GM12878 (cell line): ENCODE data around the gene SH3BGRL2. TPM values are rescaled to one million over a fixed set of nuclear protein-coding genes. Genes with fewer than 3 reads are reported as not detected.

Experiments used
- ATAC-seq: fragments of 200-7000 bp; cut with Tn5 transposase; 3 replicates; pipeline ENCODE4 v1.9.1; 2020; ENCODE audit warnings: mild to moderate bottlenecking, moderate library complexity
- BruUV-seq: library from RNA; stranded (reverse); fragments of 400-500 nt; replicated peaks from 2 replicates; lab custom pipeline; 2021; lab: Mats Ljungman, UMichigan
- CTCF ChIA-PET: fragments of 300-600 bp; sonication (Branson Sonifier 250); formaldehyde crosslinking; extraction: SDS; loops from one replicate; lab custom pipeline; 2021; ENCODE audit warnings: inconsistent platforms; lab: Yijun Ruan, JAX
- POLR2A ChIA-PET: fragments of 350-600 bp; formaldehyde crosslinking; extraction: SDS; loops from one replicate; lab custom pipeline; 2021; ENCODE audit warnings: inconsistent platforms; lab: Charles Lee
- RAD21 ChIA-PET: fragments of 300-600 bp; sonication (Branson Sonifier 250); formaldehyde crosslinking; loops from one replicate; lab custom pipeline; 2023; ENCODE audit warnings: antibody characterized with exemption; ENCODE audit not compliant: unreplicated experiment; lab: Charles Lee
- SMC1A ChIA-PET: fragments of 300-600 bp; sonication (Branson Sonifier 250); formaldehyde crosslinking; loops from one replicate; lab custom pipeline; 2023; ENCODE audit not compliant: unreplicated experiment, uncharacterized antibody; lab: Charles Lee
- DNase-seq: peaks from one replicate; pipeline ENCODE4 v3.0.0-alpha.2; 2011; ENCODE audit warnings: low read depth, low spot score
- FAIRE-seq: peaks from 3 replicates; lab custom pipeline; 2011; peaks lifted over from hg19 to GRCh38; lab: Jason Lieb, UNC
- H2AFZ ChIP-seq: 2 replicates; pipeline ENCODE4 v1.6.0; 2011; ENCODE audit warnings: low read depth, low read length, control low read depth; ENCODE audit not compliant: control insufficient read depth
- H3K27ac ChIP-seq: 2 replicates; pipeline ENCODE4 v1.5.1; 2011; ENCODE audit warnings: control low read depth; ENCODE audit not compliant: control insufficient read depth, insufficient read depth
- H3K27me3 ChIP-seq, 2 experiments: replicated peaks in 1 of 2; 2 replicates each; pipeline versions ENCODE4 v1.6.0 to v1.6.1; 2011; ENCODE audit warnings: low read length in 1 of 2; ENCODE audit not compliant: control insufficient read depth in 2 of 2, insufficient read depth in 2 of 2
- H3K36me3 ChIP-seq, 2 experiments: 2 replicates each; pipeline ENCODE4 v1.5.1; 2011; ENCODE audit warnings: low read length in 1 of 2; ENCODE audit not compliant: control insufficient read depth in 2 of 2, insufficient read depth in 2 of 2
- H3K4me1 ChIP-seq: 2 replicates; pipeline ENCODE4 v1.6.1; 2011; ENCODE audit warnings: mild to moderate bottlenecking, low read length, moderate library complexity, mixed read lengths; ENCODE audit not compliant: control insufficient read depth, insufficient read depth
- H3K4me2 ChIP-seq: 2 replicates; pipeline ENCODE4 v1.6.0; 2011; ENCODE audit warnings: control low read depth; ENCODE audit not compliant: control insufficient read depth, insufficient read depth
- H3K4me3 ChIP-seq: fragments of 200-600 bp; sonication (generic); 2 replicates; pipeline ENCODE4 v1.5.1; 2016
- H3K79me2 ChIP-seq: 2 replicates; pipeline ENCODE4 v1.6.0; 2011; ENCODE audit warnings: low read length; ENCODE audit not compliant: control insufficient read depth, insufficient read depth
- H3K9ac ChIP-seq: 2 replicates; pipeline ENCODE4 v1.8.0; 2011; ENCODE audit warnings: low read length, control low read depth, mixed read lengths; ENCODE audit not compliant: control insufficient read depth, insufficient read depth
- H3K9me3 ChIP-seq: replicated peaks from 3 replicates; pipeline ENCODE4 v1.5.1; 2011; ENCODE audit warnings: mild to moderate bottlenecking, low read length; ENCODE audit not compliant: control insufficient read depth, insufficient read depth
- H4K20me1 ChIP-seq: 2 replicates; pipeline ENCODE4 v1.6.0; 2011; ENCODE audit not compliant: control insufficient read depth, insufficient read depth
- EED ChIP-seq: sonication (generic); IDR thresholded peaks from 2 replicates; pipeline ENCODE4 v1.6.1; 2016; ENCODE audit warnings: antibody characterized with exemption, low read depth
- EP300 ChIP-seq, 2 experiments: fragments of 150-350 bp in 1 of 2; IDR thresholded peaks; 2 replicates each; pipeline ENCODE4 v1.6.1; 2011 to 2012; ENCODE audit warnings: low read depth in 2 of 2, low read length in 2 of 2, borderline replicate concordance in 1 of 2, improper control_type of control experiment in 1 of 2, inconsistent platforms in 1 of 2; ENCODE audit not compliant: control insufficient read depth in 1 of 2
- ETV6 ChIP-seq, 2 experiments: fragments of 450-650 bp in 1 of 2; IDR thresholded peaks in 1 of 2; conservative IDR thresholded peaks in 1 of 2; 2 replicates each; pipeline ENCODE4 v1.6.1; 2014; ENCODE audit warnings: antibody characterized with exemption in 1 of 2, borderline replicate concordance in 1 of 2, low read depth in 1 of 2, mild to moderate bottlenecking in 1 of 2, moderate library complexity in 1 of 2
- POU2F2 ChIP-seq: IDR thresholded peaks from 3 replicates; pipeline ENCODE4 v1.6.1; 2011; ENCODE audit warnings: low read depth, mild to moderate bottlenecking, low read length, borderline replicate concordance
- RELA ChIP-seq: fragments of 450-650 bp; IDR thresholded peaks from 2 replicates; pipeline ENCODE4 v1.8.0; 2014; ENCODE audit warnings: borderline replicate concordance; ENCODE audit not compliant: partially characterized antibody
- ZBED1 ChIP-seq: IDR thresholded peaks from 2 replicates; pipeline ENCODE4 v1.6.1; 2016; ENCODE audit warnings: borderline replicate concordance
- WGBS: methylation state at CpG from one replicate; pipeline ENCODE4 v1.1.6; 2016; ENCODE audit warnings: low lambda C conversion rate; ENCODE audit not compliant: insufficient replicate concordance, insufficient coverage; ENCODE audit errors: missing lambda C conversion rate; 5-methylcytosine and 5-hydroxymethylcytosine counted together
- in situ Hi-C: fragments of 300-500 bp; cut with MboI; formaldehyde crosslinking; loops from 9 replicates; pipeline ENCODE4 v1.14.3; 2018; ENCODE audit warnings: mixed read lengths
- intact Hi-C: fragments of 100-400 bp; cut with micrococcal nuclease; formaldehyde crosslinking; loops from one replicate; pipeline ENCODE4 v1.14.2; 2022; ENCODE audit not compliant: unreplicated experiment
- polyA plus RNA-seq, 11 experiments: library from polyadenylated mRNA; depleted of rRNA in 4 of 11; unstranded in 6 of 11; stranded (reverse) in 5 of 11; fragments of >200 nt; fragmentation: Nextera tagmentation in 4 of 11; fragmentation: Illumina TruSeq in 1 of 11; extraction: Ambion mirVana in 4 of 11; extraction: Trizol in 1 of 11; gene quantifications; 1 replicate in 1 of 11; 2 replicates in 10 of 11; pipeline versions ENCODE4 v1.2.1 to v1.2.3, GENCODE V29; 2011 to 2016; ENCODE audit warnings: inconsistent platforms in 2 of 11, missing spikeins in 2 of 11, low read depth in 1 of 11
- total RNA-seq, 4 experiments: library from RNA; depleted of rRNA in 3 of 4; stranded (reverse); fragments of >200 nt in 3 of 4; fragmentation: Illumina TruSeq in 1 of 4; extraction: Trizol in 1 of 4; gene quantifications; 2 replicates each; pipeline versions ENCODE4 v1.2.1 to v1.2.3, GENCODE V29; 2013 to 2021
- TF ChIP-seq, protein P1 (sequence below): IDR thresholded peaks from 2 replicates; pipeline ENCODE4 v1.6.1; 2011; ENCODE audit warnings: low read depth, low read length, improper control_type of control experiment, borderline replicate concordance
- TF ChIP-seq, protein P2 (sequence below): fragments of 450-650 bp; formaldehyde crosslinking; IDR thresholded peaks from 2 replicates; pipeline ENCODE4 v1.5.0; 2022; ENCODE audit warnings: mild to moderate bottlenecking, missing genetic modification characterization
- TF ChIP-seq, protein P3 (sequence below): fragments of 450-650 bp; IDR thresholded peaks from 2 replicates; pipeline ENCODE4 v1.6.1; 2017; ENCODE audit warnings: mild to moderate bottlenecking

The SH3BGRL2 gene
- total and polyA plus RNA-seq, 10 of the 15 experiments (the other 5 are each of a cell fraction or from before 2014, with no cell fraction given): 0.03 to 0.37 (median 0.21) TPM

DNA sequence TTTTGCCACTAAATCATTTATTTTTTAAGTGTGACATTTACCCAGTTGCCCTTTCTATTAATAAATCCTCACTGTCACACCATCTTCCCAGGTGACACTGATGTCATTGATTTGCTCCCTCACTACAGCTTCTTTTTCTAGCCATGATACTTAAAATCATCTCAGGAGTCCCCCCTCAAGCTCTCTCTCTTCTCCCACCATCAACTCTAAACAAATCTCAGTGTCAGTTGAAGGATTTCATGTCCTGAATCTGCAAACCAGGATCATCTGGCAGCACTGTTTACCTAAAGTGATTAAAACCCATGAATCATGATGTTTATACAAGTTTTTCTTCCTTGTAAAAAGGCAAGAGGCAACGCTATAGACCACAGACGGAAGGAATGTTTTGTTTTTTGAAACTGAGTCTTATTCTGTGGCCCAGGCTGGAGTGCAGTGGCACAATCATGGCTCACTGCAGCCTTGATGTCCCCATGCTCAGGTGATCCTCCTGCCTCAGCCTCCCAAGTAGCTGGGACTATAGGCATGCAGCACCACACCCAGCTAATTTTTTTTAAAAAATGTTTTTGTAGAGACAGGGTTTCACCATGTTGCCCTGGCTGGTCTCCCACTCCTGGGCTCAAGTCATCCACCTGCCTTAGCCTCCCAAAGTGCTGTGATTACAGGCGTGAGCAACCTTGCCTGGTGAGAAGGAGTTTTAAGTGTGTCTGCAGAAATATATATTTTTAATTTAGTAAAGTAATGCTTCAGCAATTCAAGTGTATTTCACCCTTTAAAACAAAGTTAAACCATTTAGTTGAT lies 30.1 kb upstream of the SH3BGRL2 start:
- H2AFZ ChIP-seq: no peak overlapping the region
- ChIA-PET CTCF (interaction anchor here (1.1 to 1.3 kb wide), 2 partner anchors 9 to 12 kb away, joined by 3 read pairs; no protein-coding TSS in a partner anchor), RAD21 (no interaction called here), SMC1A (interaction anchor here (1.1 kb wide), 1 partner anchor 13 kb away, joined by 3 read pairs; no protein-coding TSS in a partner anchor), POLR2A (no interaction called here)
- H3K4me3 ChIP-seq: no peak overlapping the region
- ATAC-seq (no peak), FAIRE-seq (no peak), DNase-seq (no peak)
- 16% methylated on average over 3 of the region's 3 CpGs for WGBS
- H3K9ac ChIP-seq: no peak overlapping the region
- BruUV-seq: no TSS peak
- H3K27me3 ChIP-seq: no peaks in the 10 kb centered on the region; a peak in 1 of 4 replicates
- in situ Hi-C loops: no loop called here
- H3K4me1 ChIP-seq: no peaks in the 10 kb centered on the region
- TF ChIP-seq POU2F2 (no peak), EP300 (IDR thresholded peaks at IDR 0.05; ENCODE audit: borderline replicate concordance in 1 of 2, control insufficient read depth in 1 of 2, low read depth in 2 of 2, low read length in 2 of 2) (no peak), EED (no peak)
- H3K27ac ChIP-seq: no peak overlapping the region
- H3K9me3 ChIP-seq: no peaks in the 10 kb centered on the region
- no peaks in the 10 kb centered on the region for H3K36me3 ChIP-seq
- no peak overlapping the region for H3K4me2 ChIP-seq
- intact Hi-C loops: no loop called here
- H3K79me2 ChIP-seq: no peaks in the 10 kb centered on the region
- H4K20me1 ChIP-seq: no peaks in the 10 kb centered on the region

DNA sequence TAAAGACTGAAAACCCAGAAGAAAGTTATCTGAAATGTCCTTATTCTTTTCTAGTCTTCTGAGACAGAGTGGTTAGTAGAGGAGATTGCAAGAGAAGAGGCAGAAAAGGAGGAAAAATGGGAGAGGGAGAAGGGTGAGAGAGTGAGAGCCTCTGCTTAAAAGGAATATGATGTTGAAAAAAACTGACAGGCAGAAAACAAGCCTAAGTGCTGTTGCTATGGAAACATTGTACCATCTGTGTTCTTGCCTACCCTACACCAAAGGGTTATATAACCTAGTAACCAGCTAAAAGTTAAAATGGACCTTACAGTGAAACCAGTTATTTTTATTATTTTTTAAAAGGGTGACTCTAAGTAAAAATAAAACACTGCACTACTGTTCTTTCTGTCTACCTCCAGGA lies 28.3 kb upstream of the SH3BGRL2 start:
- ChIA-PET CTCF (no interaction called here), RAD21 (no interaction called here), POLR2A (interaction anchor here (0.5 kb wide), 1 partner anchor 17 kb away, joined by 3 read pairs; no protein-coding TSS in a partner anchor), SMC1A (no interaction called here)
- no peak for FAIRE-seq
- no TSS peak for BruUV-seq
- H3K9me3 ChIP-seq: no peaks in the 10 kb centered on the region
- H2AFZ ChIP-seq: no peak overlapping the region
- no peaks in the 10 kb centered on the region for H3K79me2 ChIP-seq
- no peak overlapping the region for H3K4me2 ChIP-seq
- no peaks in the 10 kb centered on the region for H4K20me1 ChIP-seq
- H3K4me1 ChIP-seq: no peaks in the 10 kb centered on the region
- no peak for DNase-seq
- no peak overlapping the region for H3K4me3 ChIP-seq
- in situ Hi-C loops (no loop called here), intact Hi-C loops (no loop called here)
- H3K27ac ChIP-seq: no peak overlapping the region
- no peaks in the 10 kb centered on the region for H3K36me3 ChIP-seq
- ATAC-seq: no peak
- no peaks in the 10 kb centered on the region; a peak in 1 of 4 replicates for H3K27me3 ChIP-seq
- H3K9ac ChIP-seq: no peak overlapping the region
- TF ChIP-seq ETV6 (conservative IDR thresholded peaks at IDR 0.05 in 1 of 2, IDR thresholded peaks at IDR 0.05 in 1 of 2; ENCODE audit: borderline replicate concordance in 1 of 2, low read depth in 1 of 2): no peak
- TF ChIP-seq, protein P1, sequence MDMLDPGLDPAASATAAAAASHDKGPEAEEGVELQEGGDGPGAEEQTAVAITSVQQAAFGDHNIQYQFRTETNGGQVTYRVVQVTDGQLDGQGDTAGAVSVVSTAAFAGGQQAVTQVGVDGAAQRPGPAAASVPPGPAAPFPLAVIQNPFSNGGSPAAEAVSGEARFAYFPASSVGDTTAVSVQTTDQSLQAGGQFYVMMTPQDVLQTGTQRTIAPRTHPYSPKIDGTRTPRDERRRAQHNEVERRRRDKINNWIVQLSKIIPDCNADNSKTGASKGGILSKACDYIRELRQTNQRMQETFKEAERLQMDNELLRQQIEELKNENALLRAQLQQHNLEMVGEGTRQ: no peak
- no peak for TF ChIP-seq ZBED1
- no peak for TF ChIP-seq RELA
- TF ChIP-seq, protein P2, sequence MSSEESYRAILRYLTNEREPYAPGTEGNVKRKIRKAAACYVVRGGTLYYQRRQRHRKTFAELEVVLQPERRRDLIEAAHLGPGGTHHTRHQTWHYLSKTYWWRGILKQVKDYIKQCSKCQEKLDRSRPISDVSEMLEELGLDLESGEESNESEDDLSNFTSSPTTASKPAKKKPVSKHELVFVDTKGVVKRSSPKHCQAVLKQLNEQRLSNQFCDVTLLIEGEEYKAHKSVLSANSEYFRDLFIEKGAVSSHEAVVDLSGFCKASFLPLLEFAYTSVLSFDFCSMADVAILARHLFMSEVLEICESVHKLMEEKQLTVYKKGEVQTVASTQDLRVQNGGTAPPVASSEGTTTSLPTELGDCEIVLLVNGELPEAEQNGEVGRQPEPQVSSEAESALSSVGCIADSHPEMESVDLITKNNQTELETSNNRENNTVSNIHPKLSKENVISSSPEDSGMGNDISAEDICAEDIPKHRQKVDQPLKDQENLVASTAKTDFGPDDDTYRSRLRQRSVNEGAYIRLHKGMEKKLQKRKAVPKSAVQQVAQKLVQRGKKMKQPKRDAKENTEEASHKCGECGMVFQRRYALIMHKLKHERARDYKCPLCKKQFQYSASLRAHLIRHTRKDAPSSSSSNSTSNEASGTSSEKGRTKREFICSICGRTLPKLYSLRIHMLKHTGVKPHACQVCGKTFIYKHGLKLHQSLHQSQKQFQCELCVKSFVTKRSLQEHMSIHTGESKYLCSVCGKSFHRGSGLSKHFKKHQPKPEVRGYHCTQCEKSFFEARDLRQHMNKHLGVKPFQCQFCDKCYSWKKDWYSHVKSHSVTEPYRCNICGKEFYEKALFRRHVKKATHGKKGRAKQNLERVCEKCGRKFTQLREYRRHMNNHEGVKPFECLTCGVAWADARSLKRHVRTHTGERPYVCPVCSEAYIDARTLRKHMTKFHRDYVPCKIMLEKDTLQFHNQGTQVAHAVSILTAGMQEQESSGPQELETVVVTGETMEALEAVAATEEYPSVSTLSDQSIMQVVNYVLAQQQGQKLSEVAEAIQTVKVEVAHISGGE: no peak
- TF ChIP-seq, protein P3, sequence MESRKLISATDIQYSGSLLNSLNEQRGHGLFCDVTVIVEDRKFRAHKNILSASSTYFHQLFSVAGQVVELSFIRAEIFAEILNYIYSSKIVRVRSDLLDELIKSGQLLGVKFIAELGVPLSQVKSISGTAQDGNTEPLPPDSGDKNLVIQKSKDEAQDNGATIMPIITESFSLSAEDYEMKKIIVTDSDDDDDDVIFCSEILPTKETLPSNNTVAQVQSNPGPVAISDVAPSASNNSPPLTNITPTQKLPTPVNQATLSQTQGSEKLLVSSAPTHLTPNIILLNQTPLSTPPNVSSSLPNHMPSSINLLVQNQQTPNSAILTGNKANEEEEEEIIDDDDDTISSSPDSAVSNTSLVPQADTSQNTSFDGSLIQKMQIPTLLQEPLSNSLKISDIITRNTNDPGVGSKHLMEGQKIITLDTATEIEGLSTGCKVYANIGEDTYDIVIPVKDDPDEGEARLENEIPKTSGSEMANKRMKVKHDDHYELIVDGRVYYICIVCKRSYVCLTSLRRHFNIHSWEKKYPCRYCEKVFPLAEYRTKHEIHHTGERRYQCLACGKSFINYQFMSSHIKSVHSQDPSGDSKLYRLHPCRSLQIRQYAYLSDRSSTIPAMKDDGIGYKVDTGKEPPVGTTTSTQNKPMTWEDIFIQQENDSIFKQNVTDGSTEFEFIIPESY: no peak
